Measurements from ENCODE around the gene SHROOM3. TPM values are rescaled to one million over a fixed set of nuclear protein-coding genes. Genes with fewer than 3 reads are reported as not detected.
A peak's percentile ranks its signal among the peaks of the same experiment; 100 is the strongest.

The SHROOM3 gene
- total and polyA plus RNA-seq, 12 donors, result 1.1 to 16.2 (median 8.8) TPM

DNA sequence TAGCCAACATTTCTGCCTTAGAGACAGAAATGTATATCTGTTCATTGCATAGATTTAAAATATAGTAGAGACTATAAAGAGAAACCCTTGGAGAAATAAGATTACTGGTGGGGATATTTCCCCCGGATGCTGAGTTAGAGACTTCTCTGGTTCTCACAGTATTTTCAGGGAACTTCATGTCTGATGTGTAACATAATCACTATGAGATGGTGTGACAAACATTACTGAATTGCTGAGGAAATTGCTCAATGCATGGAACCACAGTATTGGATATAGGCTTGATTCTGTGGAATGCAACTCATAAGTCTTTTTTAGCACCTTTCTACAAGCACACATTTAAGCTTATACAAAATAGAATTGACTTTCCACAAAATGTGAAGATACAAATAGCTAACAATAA is 310.2 kb downstream of the SHROOM3 start:
- Histone ChIP-seq H3K27ac (no peak overlapping the region), H3K4me3 (no peak overlapping the region), H3K9me3 (replicated peaks in 1 of 3) (no peaks in the 10 kb centered on the region), H3K27me3 (no peaks in the 10 kb centered on the region), H3K4me1 (replicated peaks in 1 of 2) (no peaks in the 10 kb centered on the region), H3K36me3 (replicated peaks in 1 of 2) (no peaks in the 10 kb centered on the region)
- TF ChIP-seq, protein P1, sequence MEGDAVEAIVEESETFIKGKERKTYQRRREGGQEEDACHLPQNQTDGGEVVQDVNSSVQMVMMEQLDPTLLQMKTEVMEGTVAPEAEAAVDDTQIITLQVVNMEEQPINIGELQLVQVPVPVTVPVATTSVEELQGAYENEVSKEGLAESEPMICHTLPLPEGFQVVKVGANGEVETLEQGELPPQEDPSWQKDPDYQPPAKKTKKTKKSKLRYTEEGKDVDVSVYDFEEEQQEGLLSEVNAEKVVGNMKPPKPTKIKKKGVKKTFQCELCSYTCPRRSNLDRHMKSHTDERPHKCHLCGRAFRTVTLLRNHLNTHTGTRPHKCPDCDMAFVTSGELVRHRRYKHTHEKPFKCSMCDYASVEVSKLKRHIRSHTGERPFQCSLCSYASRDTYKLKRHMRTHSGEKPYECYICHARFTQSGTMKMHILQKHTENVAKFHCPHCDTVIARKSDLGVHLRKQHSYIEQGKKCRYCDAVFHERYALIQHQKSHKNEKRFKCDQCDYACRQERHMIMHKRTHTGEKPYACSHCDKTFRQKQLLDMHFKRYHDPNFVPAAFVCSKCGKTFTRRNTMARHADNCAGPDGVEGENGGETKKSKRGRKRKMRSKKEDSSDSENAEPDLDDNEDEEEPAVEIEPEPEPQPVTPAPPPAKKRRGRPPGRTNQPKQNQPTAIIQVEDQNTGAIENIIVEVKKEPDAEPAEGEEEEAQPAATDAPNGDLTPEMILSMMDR (IDR thresholded peaks at IDR 0.05), result no peak
- TF ChIP-seq POLR2A (IDR thresholded peaks at IDR 0.05), result no peak
- intact Hi-C loops (cut with DNase I), result no loop called here
- 93 to 100% (median 97%) methylated on average over 1 of the region's 1 CpG for WGBS, 4 donors
- no peak for DNase-seq

DNA sequence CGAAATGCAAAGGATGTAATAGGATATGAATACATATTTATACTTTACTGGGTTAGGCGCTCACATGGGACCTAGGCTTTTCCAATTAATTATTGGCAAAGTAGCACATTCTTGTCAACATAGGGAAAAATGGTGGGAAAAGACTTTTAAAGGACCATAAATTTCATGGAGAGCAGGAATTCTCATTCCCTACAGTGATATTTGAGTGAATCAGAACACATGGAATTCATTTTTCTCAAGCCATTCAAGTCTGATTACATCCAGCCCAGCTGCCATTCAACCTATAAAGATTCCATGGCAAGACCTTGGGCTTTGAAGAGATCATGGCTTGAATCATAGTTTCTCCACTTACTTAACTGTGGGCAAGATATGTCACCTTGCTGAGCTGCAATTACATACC is 312.5 kb downstream of the SHROOM3 start:
- Histone ChIP-seq H3K36me3 (replicated peaks in 1 of 2) (no peaks in the 10 kb centered on the region), H3K27me3 (no peaks in the 10 kb centered on the region), H3K9me3 (replicated peaks in 1 of 3) (no peaks in the 10 kb centered on the region), H3K27ac (no peak overlapping the region), H3K4me1 (replicated peaks in 1 of 2) (no peaks in the 10 kb centered on the region), H3K4me3 (no peak overlapping the region)
- intact Hi-C loops (cut with DNase I), result no loop called here
- no peak for TF ChIP-seq POLR2A (IDR thresholded peaks at IDR 0.05)
- TF ChIP-seq, protein P1 (IDR thresholded peaks at IDR 0.05), result no peak
- no peak for DNase-seq
- WGBS, 4 donors, result 93 to 95% (median 94%) methylated on average over 2 of the region's 2 CpGs

DNA sequence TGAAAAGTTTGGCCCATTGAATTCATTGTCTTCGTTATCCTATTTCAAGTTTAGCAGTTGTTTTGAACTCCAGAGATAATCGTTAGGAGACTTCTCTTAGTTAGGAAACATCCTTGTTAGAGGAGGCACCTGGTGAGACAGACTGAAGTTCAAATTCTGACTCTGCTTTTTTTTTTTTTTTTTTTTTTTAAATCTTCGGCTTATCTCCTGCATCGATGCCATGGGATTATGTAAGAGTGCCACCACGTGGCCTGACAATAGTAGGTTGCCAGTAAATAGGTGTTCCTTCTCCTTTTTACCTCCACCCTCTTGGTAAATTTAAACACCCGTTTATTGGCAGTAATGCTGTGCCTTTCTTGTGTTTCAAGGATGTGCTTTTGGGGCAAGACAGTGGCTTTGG is 313.6 kb downstream of the SHROOM3 start:
- intact Hi-C loops (cut with DNase I), result no loop called here
- peak; percentile 45 to 77 (median 51) for DNase-seq
- H3K27me3 ChIP-seq, result no peaks in the 10 kb centered on the region
- H3K27ac ChIP-seq, result no peak overlapping the region
- 20 to 29% (median 23%) methylated on average over 6 of the region's 6 CpGs for whole genome bisulfite sequencing, 4 donors
- TF ChIP-seq, protein P1 (IDR thresholded peaks at IDR 0.05), result peak in 4 of 6 experiments; percentile 10 to 48 (median 37)
- no peak for TF ChIP-seq POLR2A (IDR thresholded peaks at IDR 0.05)
- no peaks in the 10 kb centered on the region for H3K36me3 ChIP-seq (replicated peaks in 1 of 2)
- peaks cover 0 to 9% of the 10 kb centered on the region in 2 donors for H3K4me1 ChIP-seq (replicated peaks in 1 of 2)
- H3K9me3 ChIP-seq (replicated peaks in 1 of 3), result no peaks in the 10 kb centered on the region
- H3K4me3 ChIP-seq, result no peak overlapping the region

DNA sequence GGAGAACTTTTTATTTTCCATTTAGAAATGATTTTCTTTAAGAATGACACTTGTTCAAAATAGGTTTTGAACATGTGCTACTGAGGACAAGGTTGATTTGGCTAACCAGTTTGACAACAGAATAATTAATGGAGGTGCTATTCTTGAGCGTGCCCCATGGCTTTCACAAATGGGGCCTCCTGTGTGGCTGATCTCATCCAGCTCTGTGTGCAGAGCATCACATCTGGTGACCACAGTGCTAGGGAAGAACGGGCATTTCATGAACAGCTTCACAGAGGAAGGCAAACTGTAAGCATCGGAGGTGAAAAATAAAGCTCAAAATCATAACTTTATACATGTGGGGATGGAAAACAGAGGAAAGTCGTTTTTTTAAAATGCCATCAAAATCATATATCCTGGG is 314.3 kb downstream of the SHROOM3 start:
- Histone ChIP-seq H3K4me3 (no peak overlapping the region), H3K27ac (no peak overlapping the region), H3K27me3 (no peaks in the 10 kb centered on the region), H3K9me3 (replicated peaks in 1 of 3) (no peaks in the 10 kb centered on the region), H3K4me1 (replicated peaks in 1 of 2) (peaks cover 0 to 9% of the 10 kb centered on the region in 2 donors), H3K36me3 (replicated peaks in 1 of 2) (no peaks in the 10 kb centered on the region)
- intact Hi-C loops (cut with DNase I), result no loop called here
- TF ChIP-seq, protein P1 (IDR thresholded peaks at IDR 0.05), result no peak
- TF ChIP-seq POLR2A (IDR thresholded peaks at IDR 0.05), result no peak
- DNase-seq, result no peak
- WGBS, 4 donors, result 73 to 79% (median 76%) methylated on average over 4 of the region's 4 CpGs

Measured in adrenal gland (tissue), 12 donors.